Right lobe of liver (tissue), 6 donors: Measurements from ENCODE around the gene FGF21. TPM values are rescaled to one million over a fixed set of nuclear protein-coding genes. Genes with fewer than 3 reads are reported as not detected.

Experiments
- ATAC-seq, 4 donors: fragments of 200-7000 bp; cut with Tn5 transposase; one replicate each; pipeline ENCODE4 v1.9.1; 2020; ENCODE audit warnings: mild to moderate bottlenecking in 4 of 4, moderate library complexity in 4 of 4
- DNase-seq, 3 donors: peaks; one replicate each; pipeline ENCODE4 v3.0.0-alpha.2; 2020
- H3K27ac ChIP-seq, 3 donors: fragments of 200-600 bp; one replicate each; pipeline ENCODE4 v1.8.0; 2022
- H3K27me3 ChIP-seq, 2 donors: fragments of 200-600 bp; one replicate each; pipeline ENCODE4 v1.8.0; 2022
- H3K36me3 ChIP-seq, 4 donors: fragments of 200-600 bp; sonication (generic) in 1 of 4; one replicate each; pipeline versions ENCODE4 v1.5.1 to v1.8.0; 2017 to 2022; ENCODE audit warnings: control low read depth in 1 of 4
- H3K4me1 ChIP-seq, 4 donors: fragments of 200-600 bp; sonication (generic) in 1 of 4; one replicate each; pipeline versions ENCODE4 v1.5.1 to v1.8.0; 2017 to 2022; ENCODE audit warnings: control low read depth in 1 of 4
- H3K4me3 ChIP-seq, 3 donors: fragments of 200-600 bp; one replicate each; pipeline ENCODE4 v1.8.0; 2022
- H3K9me3 ChIP-seq, 4 donors: fragments of 200-600 bp; sonication (generic) in 1 of 4; one replicate each; pipeline versions ENCODE4 v1.5.1 to v1.8.0; 2017 to 2022; ENCODE audit warnings: control low read depth in 1 of 4
- CTCF ChIP-seq, 4 donors: fragments of 200-600 bp in 3 of 4; fragments of 450-650 bp in 1 of 4; IDR thresholded peaks; one replicate each; pipeline versions ENCODE4 v1.5.1 to v1.8.0; 2016 to 2022; ENCODE audit warnings: antibody characterized with exemption in 4 of 4, mild to moderate bottlenecking in 2 of 4
- POLR2A ChIP-seq: fragments of 450-650 bp; IDR thresholded peaks from one replicate; pipeline ENCODE4 v1.6.1; 2017; ENCODE audit warnings: antibody characterized with exemption, mild to moderate bottlenecking
- WGBS: methylation state at CpG from one replicate; pipeline ENCODE4 v1.1.6; 2018; ENCODE audit warnings: low coverage, low lambda C conversion rate; ENCODE audit not compliant: insufficient coverage; ENCODE audit errors: missing lambda C conversion rate; 5-methylcytosine and 5-hydroxymethylcytosine counted together
- intact Hi-C, 2 donors: fragments of 100-400 bp; cut with DNase I; formaldehyde crosslinking; loops; one replicate each; pipeline versions ENCODE4 v1.11.2 to v1.14.1; 2022
- total RNA-seq, 6 experiments: library from RNA; depleted of rRNA in 2 of 6; stranded (reverse); fragments of >200 nt in 2 of 6; fragmentation: NEBNext Ultra II Directional in 3 of 6; extraction: Animal tissue kit (Norgen Biotek cat#: 25700) in 3 of 6; gene quantifications; one replicate each; pipeline versions ENCODE4 v1.1.0 to v1.2.4, GENCODE V29; 2016 to 2023
- donor health status: DM: no; HTN: yes; CAD: no.
- donor health status: DM: no; HTN: no; CAD: no.
- donor health status: DM: no; HTN: no; CAD: no.
- donor health status: DM: no; HTN: yes; CAD: no.
- donor health status: DM: no; HTN: yes; CAD: no.

Gene FGF21
- total RNA-seq, 6 experiments from 2014 or later = 5.1 to 55.3 (median 32.7) TPM; not detected in 1

GRCh38 chr19:48793271-48793670 is 37.9 kb downstream of the FGF21 start:
- intact Hi-C loops = no loop called here

GRCh38 chr19:48794291-48794690 is 39.0 kb downstream of the FGF21 start:
- intact Hi-C loops = no loop called here
- 53% methylated on average over 3 of the region's 6 CpGs for WGBS
- no peaks in the 10 kb centered on the region for H3K9me3 ChIP-seq
- H3K27me3 ChIP-seq = no peaks in the 10 kb centered on the region
- peaks cover 0 to 16% (median 5%) of the 10 kb centered on the region in 4 donors for H3K4me1 ChIP-seq
- no peak for ATAC-seq
- no peak overlapping the region for H3K27ac ChIP-seq
- H3K36me3 ChIP-seq = peaks cover 0 to 5% (median 0%) of the 10 kb centered on the region in 4 donors
- TF ChIP-seq POLR2A = no peak
- no peak for TF ChIP-seq CTCF (IDR thresholded peaks at IDR 0.05)
- no peak overlapping the region for H3K4me3 ChIP-seq
- DNase-seq = no peak

More at GRCh38 chr19:48793271-48793670, 37.9 kb downstream of the FGF21 start:
- H3K4me1 ChIP-seq = peaks cover 0 to 16% (median 5%) of the 10 kb centered on the region in 4 donors
- no peaks in the 10 kb centered on the region for H3K27me3 ChIP-seq
- DNase-seq (no peak), ATAC-seq (no peak)
- no peak overlapping the region for H3K27ac ChIP-seq
- no peak overlapping the region for H3K4me3 ChIP-seq
- no peaks in the 10 kb centered on the region for H3K9me3 ChIP-seq
- H3K36me3 ChIP-seq = no peaks in the 10 kb centered on the region
- no peak for TF ChIP-seq POLR2A
- no peak for TF ChIP-seq CTCF (IDR thresholded peaks at IDR 0.05)
- 73% methylated on average over 8 of the region's 8 CpGs for WGBS

- DNase-seq (peak; percentile 90 to 94 (median 94)), ATAC-seq (peak; percentile 96 to 99 (median 98))
- H3K4me3 ChIP-seq = peak overlapping the region; percentile 46 to 64 (median 57)
- peaks cover 0 to 16% (median 5%) of the 10 kb centered on the region in 4 donors for H3K4me1 ChIP-seq
- H3K27ac ChIP-seq = peak overlapping the region; percentile 56 to 69 (median 61)
- intact Hi-C loops = loop anchor here (5.0 kb wide), 1 partner anchor 42 kb away; the partner anchor contains the start of gene HSD17B14 (in 2 of the 2)
- 1% methylated on average over 23 of the region's 38 CpGs for WGBS
- TF ChIP-seq CTCF (IDR thresholded peaks at IDR 0.05) = peak; percentile 96 to 99 (median 98)
- no peak for TF ChIP-seq POLR2A
- H3K27me3 ChIP-seq = no peaks in the 10 kb centered on the region
- H3K9me3 ChIP-seq = no peaks in the 10 kb centered on the region
- peaks cover 0 to 9% (median 0%) of the 10 kb centered on the region in 4 donors for H3K36me3 ChIP-seq
These were observed 39.8 kb downstream of the FGF21 start for GRCh38 chr19:48795055-48795684.

GRCh38 chr19:48795685-48796070 is 40.4 kb downstream of the FGF21 start:
- no peak for TF ChIP-seq CTCF (IDR thresholded peaks at IDR 0.05)
- TF ChIP-seq POLR2A = no peak
- no CpG with 5 or more reads among the region's 2 CpGs for WGBS
- no peaks in the 10 kb centered on the region for H3K27me3 ChIP-seq
- peaks cover 0 to 16% (median 5%) of the 10 kb centered on the region in 4 donors for H3K4me1 ChIP-seq
- DNase-seq (peak in 1 of 3 donors; percentile 76), ATAC-seq (peak; percentile 25 to 76 (median 60))
- H3K36me3 ChIP-seq = peaks cover 0 to 9% (median 0%) of the 10 kb centered on the region in 4 donors
- no peaks in the 10 kb centered on the region for H3K9me3 ChIP-seq
- intact Hi-C loops = loop anchor here (5.0 kb wide), 1 partner anchor 42 kb away; the partner anchor contains the start of gene HSD17B14 (in 2 of the 2)
- no peak overlapping the region for H3K4me3 ChIP-seq
- peak overlapping the region; percentile 56 to 69 (median 61) for H3K27ac ChIP-seq
